Kidney epithelial cell (primary cell): ENCODE results near the gene SMARCC1. TPM values are rescaled to one million over a fixed set of nuclear protein-coding genes. Genes with fewer than 3 reads are reported as not detected.
A peak's percentile ranks its signal among the peaks of the same experiment; 100 is the strongest.

Experiments used
- DNase-seq: peaks from one replicate; pipeline ENCODE4 v3.0.0-alpha.2; 2010; ENCODE audit warnings: low read depth
- H3K27me3 ChIP-seq: 2 replicates; pipeline ENCODE4 v1.6.0; 2011; ENCODE audit warnings: low read length; ENCODE audit not compliant: control insufficient read depth, insufficient read depth
- H3K36me3 ChIP-seq: 2 replicates; pipeline ENCODE4 v1.5.1; 2011; ENCODE audit warnings: low read length; ENCODE audit not compliant: control insufficient read depth, insufficient read depth
- H3K4me3 ChIP-seq: 2 replicates; pipeline ENCODE4 v1.5.1; 2011; ENCODE audit warnings: low read depth, mild to moderate bottlenecking, control low read depth, low read length
- total RNA-seq: library from RNA; depleted of rRNA; stranded (reverse); fragments of >200 nt; gene quantifications from 2 replicates; pipeline ENCODE4 v1.2.3, GENCODE V29; 2015
- TF ChIP-seq, protein P1 (sequence below): IDR thresholded peaks from 2 replicates; pipeline ENCODE4 v1.5.1; 2011; ENCODE audit warnings: mild to moderate bottlenecking, moderate library complexity, low read length, control low read depth, inconsistent platforms; ENCODE audit not compliant: insufficient read depth, poor library complexity, severe bottlenecking

The SMARCC1 gene
- total RNA-seq, 1 donor from 2014 or later, result 94.0 TPM

DNA sequence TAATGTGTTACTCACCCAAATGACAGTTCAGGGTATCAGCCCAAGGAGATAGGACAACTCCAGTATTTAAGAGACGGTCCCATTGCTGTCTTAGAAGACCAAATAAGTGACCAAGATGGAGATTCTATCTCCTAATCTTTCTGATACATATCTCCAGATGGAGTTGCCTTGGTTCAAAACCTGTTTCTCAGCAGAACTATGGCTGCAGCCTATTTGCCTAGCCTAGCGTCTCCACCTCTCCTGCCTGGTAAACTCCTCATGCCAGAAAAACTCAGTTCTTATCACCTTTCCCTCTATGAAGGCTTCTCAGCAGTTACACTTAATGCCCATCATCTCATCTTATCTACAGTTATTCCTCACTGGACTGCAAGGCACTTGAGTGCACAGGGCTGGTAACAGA lies 201.8 kb downstream of the SMARCC1 start:
- TF ChIP-seq, protein P1, sequence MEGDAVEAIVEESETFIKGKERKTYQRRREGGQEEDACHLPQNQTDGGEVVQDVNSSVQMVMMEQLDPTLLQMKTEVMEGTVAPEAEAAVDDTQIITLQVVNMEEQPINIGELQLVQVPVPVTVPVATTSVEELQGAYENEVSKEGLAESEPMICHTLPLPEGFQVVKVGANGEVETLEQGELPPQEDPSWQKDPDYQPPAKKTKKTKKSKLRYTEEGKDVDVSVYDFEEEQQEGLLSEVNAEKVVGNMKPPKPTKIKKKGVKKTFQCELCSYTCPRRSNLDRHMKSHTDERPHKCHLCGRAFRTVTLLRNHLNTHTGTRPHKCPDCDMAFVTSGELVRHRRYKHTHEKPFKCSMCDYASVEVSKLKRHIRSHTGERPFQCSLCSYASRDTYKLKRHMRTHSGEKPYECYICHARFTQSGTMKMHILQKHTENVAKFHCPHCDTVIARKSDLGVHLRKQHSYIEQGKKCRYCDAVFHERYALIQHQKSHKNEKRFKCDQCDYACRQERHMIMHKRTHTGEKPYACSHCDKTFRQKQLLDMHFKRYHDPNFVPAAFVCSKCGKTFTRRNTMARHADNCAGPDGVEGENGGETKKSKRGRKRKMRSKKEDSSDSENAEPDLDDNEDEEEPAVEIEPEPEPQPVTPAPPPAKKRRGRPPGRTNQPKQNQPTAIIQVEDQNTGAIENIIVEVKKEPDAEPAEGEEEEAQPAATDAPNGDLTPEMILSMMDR, result no peak
- H3K36me3 ChIP-seq, result no peaks in the 10 kb centered on the region
- H3K4me3 ChIP-seq, result no peak overlapping the region
- no peak for DNase-seq
- H3K27me3 ChIP-seq, result peaks cover 36% of the 10 kb centered on the region

- Histone ChIP-seq H3K27me3 (peaks cover 38% of the 10 kb centered on the region), H3K36me3 (no peaks in the 10 kb centered on the region), H3K4me3 (peak within 1 kb of the TSS; percentile 43)
- no peak for DNase-seq
- TF ChIP-seq, protein P1, result no peak
These were observed 202.7 kb downstream of the SMARCC1 start, which contains the start of gene CSPG5 for GRCh38 chr3:47578691-47579632. Gene CSPG5, minus strand, starts transcription at chr3:47578865. Its CDS starts 172 bp downstream, at chr3:47578693.

DNA sequence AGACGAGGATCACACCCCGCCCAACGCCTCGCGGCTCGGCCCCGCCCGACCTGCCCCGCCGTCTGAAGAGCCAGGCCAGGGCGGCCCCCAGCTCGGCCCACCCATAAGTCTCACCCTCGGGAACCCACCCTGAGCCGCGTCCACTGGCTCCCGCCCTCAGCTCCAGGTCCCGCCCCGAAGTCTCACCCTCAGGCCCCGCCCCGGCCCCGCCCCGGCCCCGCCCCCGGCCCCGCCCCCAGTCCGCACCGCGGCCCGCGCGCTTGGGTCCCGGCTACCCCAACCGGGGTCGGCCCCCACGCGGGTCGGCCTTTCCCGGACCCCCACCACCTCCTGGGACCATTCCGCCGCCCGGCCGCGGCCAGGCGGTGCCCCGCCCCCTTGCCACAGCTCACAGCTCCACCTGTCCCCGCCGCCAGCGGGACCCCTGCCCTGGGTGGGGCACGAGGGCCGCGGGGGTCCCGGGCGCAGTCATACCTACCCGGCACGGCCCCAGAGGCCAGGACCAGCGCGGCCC lies 203.5 kb downstream of the SMARCC1 start:
- no peaks in the 10 kb centered on the region for H3K36me3 ChIP-seq
- TF ChIP-seq, protein P1, result no peak

GRCh38 chr3:47577583-47578118 lies 204.0 kb downstream of the SMARCC1 start:
- TF ChIP-seq, protein P1, result no peak
- no peaks in the 10 kb centered on the region for H3K36me3 ChIP-seq
- DNase-seq, result no peak
- peak overlapping the region; percentile 43 for H3K4me3 ChIP-seq
- H3K27me3 ChIP-seq, result peaks cover 49% of the 10 kb centered on the region

More for the DNA sequence above, 203.5 kb downstream of the SMARCC1 start:
- peak overlapping the region; percentile 43 for H3K4me3 ChIP-seq
- peaks cover 44% of the 10 kb centered on the region for H3K27me3 ChIP-seq
- DNase-seq, result no peak

DNA sequence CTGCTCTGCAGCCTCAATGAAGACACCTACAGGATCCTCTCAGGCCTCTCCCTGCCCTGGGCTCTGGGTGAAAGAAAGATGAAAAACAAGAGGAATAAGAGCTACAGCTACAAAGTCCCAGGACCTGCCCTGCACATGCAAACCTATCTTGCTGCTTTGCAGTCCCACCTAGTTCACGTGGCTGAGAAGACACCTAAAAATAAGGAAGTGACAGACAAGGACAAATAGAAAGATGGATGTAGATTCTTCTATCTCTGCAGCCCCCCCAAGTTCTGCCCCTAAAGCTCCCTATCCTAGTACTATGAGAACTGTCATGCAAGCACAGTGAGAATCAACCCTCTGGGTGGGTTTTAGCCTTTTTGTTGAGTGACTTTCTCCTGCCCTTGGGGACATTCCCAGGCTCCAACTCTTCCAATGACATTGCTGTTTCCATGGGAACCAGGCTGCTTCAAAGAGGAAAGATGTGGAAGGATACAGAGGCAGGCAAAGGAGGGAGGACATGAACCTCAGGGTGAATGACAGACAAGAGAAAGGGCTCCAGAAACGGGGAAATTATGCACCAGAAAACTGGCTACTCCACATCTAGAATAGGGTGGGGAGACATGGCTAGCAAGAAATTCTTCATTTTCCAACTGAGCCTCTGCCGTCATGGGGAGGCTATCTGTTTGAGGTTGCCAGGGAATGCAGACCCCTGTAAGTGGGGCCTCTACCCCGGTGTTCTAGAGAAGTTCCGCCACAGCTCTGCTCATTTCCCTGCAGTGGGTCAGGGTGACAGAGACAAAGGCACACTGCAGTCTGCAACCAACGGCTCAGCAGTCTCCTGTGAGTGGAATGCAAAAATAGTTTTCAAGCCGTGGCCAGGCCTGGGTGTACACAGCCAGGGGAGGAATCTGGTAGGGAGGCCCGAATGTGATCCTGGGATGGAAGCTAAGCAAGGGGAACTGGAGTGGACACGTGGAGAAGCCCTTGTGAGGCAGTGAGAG lies 208.2 kb downstream of the SMARCC1 start:
- no peak for DNase-seq
- H3K36me3 ChIP-seq, result no peaks in the 10 kb centered on the region
- TF ChIP-seq, protein P1, result no peak

More for the DNA sequence above, 208.2 kb downstream of the SMARCC1 start:
- H3K27me3 ChIP-seq, result peaks cover 41% of the 10 kb centered on the region
- H3K4me3 ChIP-seq, result no peak overlapping the region
